Transverse colon (tissue), 4 donors: ENCODE results near the gene HNRNPUL2.

ENCODE experiments used
- CTCF ChIP-seq, 5 experiments: fragments of 200-600 bp in 3 of 5; fragments of 450-650 bp in 2 of 5; sonication (generic) in 3 of 5; IDR thresholded peaks; 1 replicate in 2 of 5; 2 replicates in 3 of 5; pipeline ENCODE4 v1.5.1; 2016 to 2017; ENCODE audit warnings: antibody characterized with exemption in 5 of 5, inconsistent platforms in 3 of 5, mild to moderate bottlenecking in 2 of 5, moderate library complexity in 1 of 5
- POLR2A ChIP-seq: fragments of 450-650 bp; IDR thresholded peaks from one replicate; pipeline ENCODE4 v1.6.1; 2016; ENCODE audit warnings: antibody characterized with exemption, mild to moderate bottlenecking, moderate library complexity
- POLR2AphosphoS5 ChIP-seq, 3 donors: sonication (generic); formaldehyde crosslinking; IDR thresholded peaks; one replicate each; pipeline ENCODE4 v1.6.1; 2016; ENCODE audit warnings: antibody characterized with exemption in 3 of 3

- TF ChIP-seq POLR2A, result no peak
- no peak for TF ChIP-seq CTCF (IDR thresholded peaks at IDR 0.05)
- no peak for TF ChIP-seq POLR2AphosphoS5 (IDR thresholded peaks at IDR 0.05)
Observed at GRCh38 chr11:62708793-62709192, 18.5 kb downstream of the HNRNPUL2 start.
